Activated T-helper 1 cell treated with anti-CD3 and anti-CD28 coated beads, Interleukin-2, amount 50 U/mL, for 16 hours (primary cell): ENCODE measurements around the gene LDB2.
"Not testable (repeated sequence)": the region's sequence is repeated elsewhere in the genome, so short reads cannot be mapped to it uniquely, and the experiment has no call there.

Experiments used
- DNase-seq, 2 donors: peaks; one replicate each; pipeline ENCODE4 v3.0.0-alpha.2; 2020; ENCODE audit warnings: low read depth in 1 of 2, low spot score in 1 of 2

Gene LDB2

GRCh38 chr4:16569790-16570189 lies 328.7 kb downstream of the LDB2 start:
- no peak for DNase-seq

- not testable (repeated sequence) for DNase-seq
These were observed 341.1 kb downstream of the LDB2 start for GRCh38 chr4:16557316-16557715.

- no peak for DNase-seq
These were observed 343.3 kb downstream of the LDB2 start for GRCh38 chr4:16555156-16555555.

GRCh38 chr4:16550531-16550930 lies 347.9 kb downstream of the LDB2 start:
- DNase-seq = no peak

- DNase-seq = no peak
These were observed 352.8 kb downstream of the LDB2 start for GRCh38 chr4:16545656-16546055.

GRCh38 chr4:16544869-16545268 lies 353.6 kb downstream of the LDB2 start:
- no peak for DNase-seq

GRCh38 chr4:16544251-16544721 lies 354.2 kb downstream of the LDB2 start:
- DNase-seq = no peak

- DNase-seq = no peak
These were observed 360.5 kb downstream of the LDB2 start for GRCh38 chr4:16537926-16538325.

GRCh38 chr4:16532240-16532970 lies 366.0 kb downstream of the LDB2 start:
- DNase-seq = no peak

- DNase-seq = no peak
These were observed 367.5 kb downstream of the LDB2 start for GRCh38 chr4:16530688-16531635.

GRCh38 chr4:16524911-16525554 lies 373.4 kb downstream of the LDB2 start:
- no peak for DNase-seq

- DNase-seq = no peak
These were observed 374.0 kb downstream of the LDB2 start for GRCh38 chr4:16524406-16524805.

GRCh38 chr4:16523526-16523925 lies 374.9 kb downstream of the LDB2 start:
- DNase-seq = not testable (repeated sequence)

- DNase-seq = no peak
These were observed 377.1 kb downstream of the LDB2 start for GRCh38 chr4:16521156-16521915.

- DNase-seq = no peak
These were observed 381.5 kb downstream of the LDB2 start for GRCh38 chr4:16516796-16517439.

GRCh38 chr4:16513876-16514275 lies 384.6 kb downstream of the LDB2 start:
- DNase-seq = no peak

- DNase-seq = no peak
These were observed 389.5 kb downstream of the LDB2 start for GRCh38 chr4:16508968-16509367.

- DNase-seq = no peak
These were observed 392.7 kb downstream of the LDB2 start for GRCh38 chr4:16505726-16506125.

- no peak for DNase-seq
These were observed 393.2 kb downstream of the LDB2 start for GRCh38 chr4:16505267-16505666.

GRCh38 chr4:16503421-16504100 lies 394.9 kb downstream of the LDB2 start:
- DNase-seq = no peak
